Measurements from ENCODE around the gene ASTN1. TPM values are rescaled to one million over a fixed set of nuclear protein-coding genes. Genes with fewer than 3 reads are reported as not detected.

The ASTN1 gene
- polyA plus RNA-seq, 1 of the 3 experiments (the other 2 are of a cell fraction), result 0.13 TPM

DNA sequence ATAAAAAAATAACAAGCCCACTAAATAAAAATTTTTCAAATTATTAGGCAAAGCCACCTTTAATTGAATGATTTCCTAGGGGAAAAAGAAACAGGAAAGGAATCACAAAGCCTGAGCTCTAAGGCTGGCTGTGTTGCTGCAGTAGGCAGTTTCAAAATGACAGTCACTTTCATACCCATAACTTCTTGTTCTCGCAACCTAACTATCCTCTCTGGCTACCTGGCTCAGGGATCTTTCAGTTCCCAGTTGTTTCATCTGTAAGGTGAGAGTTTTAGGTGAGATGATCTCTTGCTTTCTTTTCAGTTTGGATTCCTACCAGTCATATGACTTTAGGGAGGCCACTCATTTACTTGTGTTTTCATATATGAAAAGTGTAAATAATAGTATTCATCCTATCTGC is 226.1 kb downstream of the ASTN1 start (continued):
- TF ChIP-seq GATA2 (CRISPR knock-in tag; IDR thresholded peaks at IDR 0.05), result no peak
- TF ChIP-seq NRF1 (IDR thresholded peaks at IDR 0.05; ENCODE audit: low read depth, low read length), result no peak
- TF ChIP-seq, protein P1, sequence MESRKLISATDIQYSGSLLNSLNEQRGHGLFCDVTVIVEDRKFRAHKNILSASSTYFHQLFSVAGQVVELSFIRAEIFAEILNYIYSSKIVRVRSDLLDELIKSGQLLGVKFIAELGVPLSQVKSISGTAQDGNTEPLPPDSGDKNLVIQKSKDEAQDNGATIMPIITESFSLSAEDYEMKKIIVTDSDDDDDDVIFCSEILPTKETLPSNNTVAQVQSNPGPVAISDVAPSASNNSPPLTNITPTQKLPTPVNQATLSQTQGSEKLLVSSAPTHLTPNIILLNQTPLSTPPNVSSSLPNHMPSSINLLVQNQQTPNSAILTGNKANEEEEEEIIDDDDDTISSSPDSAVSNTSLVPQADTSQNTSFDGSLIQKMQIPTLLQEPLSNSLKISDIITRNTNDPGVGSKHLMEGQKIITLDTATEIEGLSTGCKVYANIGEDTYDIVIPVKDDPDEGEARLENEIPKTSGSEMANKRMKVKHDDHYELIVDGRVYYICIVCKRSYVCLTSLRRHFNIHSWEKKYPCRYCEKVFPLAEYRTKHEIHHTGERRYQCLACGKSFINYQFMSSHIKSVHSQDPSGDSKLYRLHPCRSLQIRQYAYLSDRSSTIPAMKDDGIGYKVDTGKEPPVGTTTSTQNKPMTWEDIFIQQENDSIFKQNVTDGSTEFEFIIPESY (IDR thresholded peaks at IDR 0.05; ENCODE audit: borderline replicate concordance, low read depth), result no peak

GRCh38 chr1:176934370-176934769 is 230.1 kb downstream of the ASTN1 start:
- ChIA-PET POLR2A (no interaction called here), CTCF (no interaction called here)
- no peak for TF ChIP-seq RCOR1 (IDR thresholded peaks at IDR 0.05; ENCODE audit: low read length)

DNA sequence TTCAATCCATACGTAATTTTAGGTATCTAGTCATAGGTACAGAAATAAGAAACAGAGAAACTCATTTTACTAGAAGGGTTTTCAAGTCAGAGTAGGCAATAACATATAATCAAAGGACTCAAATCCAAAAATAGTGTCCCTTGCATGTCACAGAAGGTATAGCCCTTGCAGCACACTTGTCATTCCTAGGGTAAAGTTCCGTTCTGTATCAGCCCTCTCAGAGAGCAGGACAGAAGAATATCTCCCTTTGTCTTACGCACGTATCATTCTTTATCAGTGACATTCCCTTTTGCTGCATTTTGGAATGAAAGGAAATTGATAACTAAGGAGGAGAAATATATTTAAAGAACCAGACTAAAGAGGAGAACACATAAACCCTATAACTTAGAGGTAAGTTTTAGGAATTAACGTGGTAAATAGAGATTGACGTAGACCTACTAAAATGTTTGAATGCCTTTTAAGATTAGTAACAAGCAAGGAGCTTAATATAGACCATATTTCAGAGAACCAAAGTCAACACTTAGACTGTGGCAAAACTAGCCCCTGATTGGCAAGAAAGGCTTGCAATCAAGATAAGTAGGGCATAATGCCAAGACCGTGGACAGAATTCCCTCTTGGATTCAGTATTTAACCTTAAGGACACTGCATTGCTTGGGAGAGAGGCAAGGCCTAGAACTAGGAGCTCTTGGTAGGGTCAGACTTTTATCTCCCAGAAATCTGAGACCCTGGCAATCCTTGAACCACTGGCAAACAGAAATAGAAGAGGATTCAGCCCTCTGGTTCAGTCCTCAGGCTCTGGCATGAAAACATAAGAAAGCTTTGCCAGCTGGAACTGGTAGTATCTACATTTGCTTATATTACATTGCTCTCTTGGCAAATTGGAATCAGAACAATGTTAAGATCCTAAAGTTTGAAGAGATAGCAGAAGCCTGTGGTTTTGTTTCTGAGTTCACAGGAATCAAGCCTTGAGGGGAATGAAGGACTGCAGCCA is 232.1 kb downstream of the ASTN1 start:
- H3K4me3 ChIP-seq (ENCODE audit: low read depth in 2 of 2, low read length in 1 of 2), result no peak overlapping the region
- H3K79me2 ChIP-seq (ENCODE audit: insufficient read depth), result no peaks in the 10 kb centered on the region
- H3K9me3 ChIP-seq, result no peaks in the 10 kb centered on the region
- H3K27me3 ChIP-seq (ENCODE audit: insufficient read depth), result no peaks in the 10 kb centered on the region
- no peak overlapping the region for H3K27ac ChIP-seq (ENCODE audit: low read depth in 2 of 2, low read length in 1 of 2)
- H4K20me1 ChIP-seq (ENCODE audit: insufficient read depth), result no peaks in the 10 kb centered on the region
- no peaks in the 10 kb centered on the region for H3F3A ChIP-seq (replicated peaks; ENCODE audit: insufficient read depth)
- no peak overlapping the region for H3K4me2 ChIP-seq
- CTCF ChIA-PET, result interaction anchor here (0.9 kb wide), 1 partner anchor 9 kb away, joined by 3 read pairs; no protein-coding TSS in a partner anchor
- WGBS (ENCODE audit: low lambda C conversion rate), result 38% methylated on average over 7 of the region's 7 CpGs
- no peak for DNase-seq
- POLR2A ChIA-PET, result no interaction called here
- H3K36me3 ChIP-seq (replicated peaks in 1 of 2; ENCODE audit: control insufficient read depth in 1 of 2, insufficient read depth in 2 of 2, low read length in 1 of 2), result peaks cover 0 to 5% of the 10 kb centered on the region in 2 experiments
- no peaks in the 10 kb centered on the region for H3K9me2 ChIP-seq
- no peak overlapping the region for H2AFZ ChIP-seq (ENCODE audit: low read depth)
- no peaks in the 10 kb centered on the region for H3K4me1 ChIP-seq (ENCODE audit: control insufficient read depth in 1 of 2, insufficient read depth in 2 of 2, low read depth in 1 of 2, low read length in 1 of 2)
- H3K9ac ChIP-seq, result no peak overlapping the region
- no peak for TF ChIP-seq GATA2 (CRISPR knock-in tag; IDR thresholded peaks at IDR 0.05)
- TF ChIP-seq, protein P2, sequence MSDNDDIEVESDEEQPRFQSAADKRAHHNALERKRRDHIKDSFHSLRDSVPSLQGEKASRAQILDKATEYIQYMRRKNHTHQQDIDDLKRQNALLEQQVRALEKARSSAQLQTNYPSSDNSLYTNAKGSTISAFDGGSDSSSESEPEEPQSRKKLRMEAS (IDR thresholded peaks at IDR 0.05; ENCODE audit: low read depth), result no peak
- TF ChIP-seq ELF1 (IDR thresholded peaks at IDR 0.05), result no peak
- TF ChIP-seq EP300 (IDR thresholded peaks at IDR 0.05; ENCODE audit: borderline replicate concordance in 1 of 2, low read depth in 1 of 2, low read length in 1 of 2), result no peak
- no peak for TF ChIP-seq FOXM1 (IDR thresholded peaks at IDR 0.05; ENCODE audit: low read depth)
- no peak for TF ChIP-seq SIN3A (IDR thresholded peaks at IDR 0.05; ENCODE audit: borderline replicate concordance, low read depth, low read length)
- TF ChIP-seq, protein P3, sequence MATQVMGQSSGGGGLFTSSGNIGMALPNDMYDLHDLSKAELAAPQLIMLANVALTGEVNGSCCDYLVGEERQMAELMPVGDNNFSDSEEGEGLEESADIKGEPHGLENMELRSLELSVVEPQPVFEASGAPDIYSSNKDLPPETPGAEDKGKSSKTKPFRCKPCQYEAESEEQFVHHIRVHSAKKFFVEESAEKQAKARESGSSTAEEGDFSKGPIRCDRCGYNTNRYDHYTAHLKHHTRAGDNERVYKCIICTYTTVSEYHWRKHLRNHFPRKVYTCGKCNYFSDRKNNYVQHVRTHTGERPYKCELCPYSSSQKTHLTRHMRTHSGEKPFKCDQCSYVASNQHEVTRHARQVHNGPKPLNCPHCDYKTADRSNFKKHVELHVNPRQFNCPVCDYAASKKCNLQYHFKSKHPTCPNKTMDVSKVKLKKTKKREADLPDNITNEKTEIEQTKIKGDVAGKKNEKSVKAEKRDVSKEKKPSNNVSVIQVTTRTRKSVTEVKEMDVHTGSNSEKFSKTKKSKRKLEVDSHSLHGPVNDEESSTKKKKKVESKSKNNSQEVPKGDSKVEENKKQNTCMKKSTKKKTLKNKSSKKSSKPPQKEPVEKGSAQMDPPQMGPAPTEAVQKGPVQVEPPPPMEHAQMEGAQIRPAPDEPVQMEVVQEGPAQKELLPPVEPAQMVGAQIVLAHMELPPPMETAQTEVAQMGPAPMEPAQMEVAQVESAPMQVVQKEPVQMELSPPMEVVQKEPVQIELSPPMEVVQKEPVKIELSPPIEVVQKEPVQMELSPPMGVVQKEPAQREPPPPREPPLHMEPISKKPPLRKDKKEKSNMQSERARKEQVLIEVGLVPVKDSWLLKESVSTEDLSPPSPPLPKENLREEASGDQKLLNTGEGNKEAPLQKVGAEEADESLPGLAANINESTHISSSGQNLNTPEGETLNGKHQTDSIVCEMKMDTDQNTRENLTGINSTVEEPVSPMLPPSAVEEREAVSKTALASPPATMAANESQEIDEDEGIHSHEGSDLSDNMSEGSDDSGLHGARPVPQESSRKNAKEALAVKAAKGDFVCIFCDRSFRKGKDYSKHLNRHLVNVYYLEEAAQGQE (IDR thresholded peaks at IDR 0.05; ENCODE audit: low read depth, low read length), result no peak
- TF ChIP-seq CTCF (IDR thresholded peaks at IDR 0.05), result no peak
- TF ChIP-seq, protein P1 (IDR thresholded peaks at IDR 0.05; ENCODE audit: borderline replicate concordance, low read depth), result no peak
- TF ChIP-seq GABPA (IDR thresholded peaks at IDR 0.05; ENCODE audit: low read depth), result no peak
- no peak for TF ChIP-seq SMC3 (IDR thresholded peaks at IDR 0.05; ENCODE audit: low read depth, low read length)

More at GRCh38 chr1:176934370-176934769, 230.1 kb downstream of the ASTN1 start:
- Histone ChIP-seq H3K27ac (ENCODE audit: low read depth in 2 of 2, low read length in 1 of 2) (no peak overlapping the region), H3K9ac (no peak overlapping the region), H4K20me1 (ENCODE audit: insufficient read depth) (no peaks in the 10 kb centered on the region), H3K4me2 (no peak overlapping the region), H3K27me3 (ENCODE audit: insufficient read depth) (no peaks in the 10 kb centered on the region), H3K9me3 (no peaks in the 10 kb centered on the region), H3K79me2 (ENCODE audit: insufficient read depth) (no peaks in the 10 kb centered on the region), H3K36me3 (replicated peaks in 1 of 2; ENCODE audit: control insufficient read depth in 1 of 2, insufficient read depth in 2 of 2, low read length in 1 of 2) (peaks cover 0 to 5% of the 10 kb centered on the region in 2 experiments), H3K9me2 (no peaks in the 10 kb centered on the region), H3K4me1 (ENCODE audit: control insufficient read depth in 1 of 2, insufficient read depth in 2 of 2, low read depth in 1 of 2, low read length in 1 of 2) (no peaks in the 10 kb centered on the region), H2AFZ (ENCODE audit: low read depth) (no peak overlapping the region), H3F3A (replicated peaks; ENCODE audit: insufficient read depth) (no peaks in the 10 kb centered on the region), H3K4me3 (ENCODE audit: low read depth in 2 of 2, low read length in 1 of 2) (no peak overlapping the region)
- WGBS (ENCODE audit: low lambda C conversion rate), result 60% methylated on average over 4 of the region's 4 CpGs
- no peak for DNase-seq
